Endodermal cell (in vitro differentiated cells): ENCODE measurements around the gene ZNF74. TPM values are rescaled to one million over a fixed set of nuclear protein-coding genes. Genes with fewer than 3 reads are reported as not detected.
A peak's percentile ranks its signal among the peaks of the same experiment; 100 is the strongest.
"Not testable (repeated sequence)": the region's sequence is repeated elsewhere in the genome, so short reads cannot be mapped to it uniquely, and the experiment has no call there.

ENCODE experiments used
- DNase-seq: peaks from one replicate; pipeline ENCODE4 v3.0.0-alpha.2; 2017
- H3K27ac ChIP-seq: 2 replicates; pipeline ENCODE4 v1.5.1; 2013; ENCODE audit warnings: mild to moderate bottlenecking, low read depth, low read length, moderate library complexity
- H3K27me3 ChIP-seq: 2 replicates; pipeline ENCODE4 v1.6.1; 2013; ENCODE audit warnings: mild to moderate bottlenecking, low read length, moderate library complexity; ENCODE audit not compliant: insufficient read depth, control insufficient read depth, poor library complexity, severe bottlenecking
- H3K36me3 ChIP-seq: 2 replicates; pipeline ENCODE4 v1.7.0; 2013; ENCODE audit warnings: mild to moderate bottlenecking, low read length, moderate library complexity; ENCODE audit not compliant: control insufficient read depth, insufficient read depth
- H3K4me1 ChIP-seq: one replicate; pipeline ENCODE4 v1.7.0; 2013; ENCODE audit warnings: low read length; ENCODE audit not compliant: control insufficient read depth, insufficient read depth
- H3K4me3 ChIP-seq: 2 replicates; pipeline ENCODE4 v1.5.1; 2013; ENCODE audit warnings: mild to moderate bottlenecking, low read length, moderate library complexity
- H3K9ac ChIP-seq: 2 replicates; pipeline ENCODE4 v1.6.1; 2013; ENCODE audit warnings: mild to moderate bottlenecking, low read length, moderate library complexity; ENCODE audit not compliant: poor library complexity, severe bottlenecking; ENCODE audit errors: extremely low read depth
- H3K9me3 ChIP-seq: 2 replicates; pipeline ENCODE4 v1.6.1; 2013; ENCODE audit warnings: mild to moderate bottlenecking, low read length, moderate library complexity; ENCODE audit not compliant: control insufficient read depth
- H3K27ac Mint-ChIP-seq: 2 replicates; pipeline ENCODE4 v1.8.0; 2020; ENCODE audit warnings: mixed read lengths
- H3K27me3 Mint-ChIP-seq: 2 replicates; pipeline ENCODE4 v1.8.0; 2021; ENCODE audit warnings: mild to moderate bottlenecking, mixed read lengths; ENCODE audit not compliant: insufficient read depth
- H3K36me3 Mint-ChIP-seq: 2 replicates; pipeline ENCODE4 v1.8.0; 2020; ENCODE audit warnings: low read depth, mixed read lengths
- H3K4me1 Mint-ChIP-seq: 2 replicates; pipeline ENCODE4 v1.8.0; 2020; ENCODE audit warnings: mixed read lengths
- H3K4me3 Mint-ChIP-seq: 2 replicates; pipeline ENCODE4 v1.8.0; 2020; ENCODE audit warnings: mild to moderate bottlenecking, moderate library complexity, mixed read lengths
- H3K9me3 Mint-ChIP-seq: 2 replicates; pipeline ENCODE4 v1.8.0; 2020; ENCODE audit warnings: mild to moderate bottlenecking, mixed read lengths
- WGBS, 2 experiments: methylation state at CpG; one replicate each; pipeline versions ENCODE4 v1.1.5 to v1.1.7; 2013; ENCODE audit warnings: missing lambda C conversion rate in 2 of 2, mixed read lengths in 1 of 2; ENCODE audit not compliant: insufficient coverage in 1 of 2, insufficient read length in 1 of 2; 5-methylcytosine and 5-hydroxymethylcytosine counted together
- total RNA-seq, 2 donors: library from RNA; stranded (reverse); fragmentation: NEBNext Ultra II Directional in 1 of 2; extraction: Animal tissue kit (Norgen Biotek cat#: 25700) in 1 of 2; gene quantifications; 2 replicates in 1 of 2; 3 replicates in 1 of 2; pipeline ENCODE4 v1.2.1, GENCODE V29; 2021
- TF ChIP-seq, protein P1 (sequence below): fragments of 200-600 bp; sonication (generic); conservative IDR thresholded peaks from 2 replicates; pipeline ENCODE4 v1.5.0; 2021; ENCODE audit warnings: antibody characterized with exemption, mild to moderate bottlenecking

The ZNF74 gene
- total RNA-seq, 2 donors from 2014 or later: 36.9 to 41.7 TPM

GRCh38 chr22:20449819-20450550 lies 56.0 kb downstream of the ZNF74 start:
- no peak overlapping the region for H3K9ac ChIP-seq
- peaks cover 8% of the 10 kb centered on the region for H3K36me3 ChIP-seq
- TF ChIP-seq, protein P1, sequence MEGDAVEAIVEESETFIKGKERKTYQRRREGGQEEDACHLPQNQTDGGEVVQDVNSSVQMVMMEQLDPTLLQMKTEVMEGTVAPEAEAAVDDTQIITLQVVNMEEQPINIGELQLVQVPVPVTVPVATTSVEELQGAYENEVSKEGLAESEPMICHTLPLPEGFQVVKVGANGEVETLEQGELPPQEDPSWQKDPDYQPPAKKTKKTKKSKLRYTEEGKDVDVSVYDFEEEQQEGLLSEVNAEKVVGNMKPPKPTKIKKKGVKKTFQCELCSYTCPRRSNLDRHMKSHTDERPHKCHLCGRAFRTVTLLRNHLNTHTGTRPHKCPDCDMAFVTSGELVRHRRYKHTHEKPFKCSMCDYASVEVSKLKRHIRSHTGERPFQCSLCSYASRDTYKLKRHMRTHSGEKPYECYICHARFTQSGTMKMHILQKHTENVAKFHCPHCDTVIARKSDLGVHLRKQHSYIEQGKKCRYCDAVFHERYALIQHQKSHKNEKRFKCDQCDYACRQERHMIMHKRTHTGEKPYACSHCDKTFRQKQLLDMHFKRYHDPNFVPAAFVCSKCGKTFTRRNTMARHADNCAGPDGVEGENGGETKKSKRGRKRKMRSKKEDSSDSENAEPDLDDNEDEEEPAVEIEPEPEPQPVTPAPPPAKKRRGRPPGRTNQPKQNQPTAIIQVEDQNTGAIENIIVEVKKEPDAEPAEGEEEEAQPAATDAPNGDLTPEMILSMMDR: no peak
- H3K27me3 ChIP-seq: no peaks in the 10 kb centered on the region
- Mint-ChIP-seq H3K9me3 (no peaks in the 10 kb centered on the region), H3K36me3 (peaks cover 5% of the 10 kb centered on the region), H3K27me3 (peaks cover under 1% of the 10 kb centered on the region), H3K4me3 (no peak overlapping the region), H3K4me1 (no peaks in the 10 kb centered on the region), H3K27ac (no peak overlapping the region)
- H3K4me3 ChIP-seq: no peak overlapping the region
- H3K9me3 ChIP-seq: no peaks in the 10 kb centered on the region
- H3K27ac ChIP-seq: no peak overlapping the region
- DNase-seq: peak; percentile 32
- WGBS, 2 experiments: 93 to 100% methylated on average over 6 to 19 of the region's 19 CpGs
- H3K4me1 ChIP-seq: no peaks in the 10 kb centered on the region

DNA sequence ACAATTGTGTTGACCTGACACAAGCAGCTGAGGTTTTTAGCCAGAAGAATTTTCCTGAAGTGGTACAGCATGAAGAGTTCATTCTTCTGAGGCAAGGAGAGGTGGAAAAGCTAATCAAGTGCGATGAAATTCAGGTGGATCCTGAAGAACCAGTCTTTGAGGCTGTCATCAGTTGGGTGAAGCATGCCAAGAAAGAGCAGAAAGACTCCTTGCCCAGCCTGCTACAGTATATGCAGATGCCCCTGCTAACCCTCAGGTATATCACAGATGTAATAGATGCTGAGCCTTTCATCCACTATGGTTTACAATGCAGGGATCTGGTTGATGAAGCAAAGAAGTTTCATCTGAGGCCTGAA lies 56.6 kb downstream of the ZNF74 start:
- DNase-seq: no peak
- WGBS, 2 experiments: 83 to 91% methylated on average over 1 of the region's 1 CpG

DNA sequence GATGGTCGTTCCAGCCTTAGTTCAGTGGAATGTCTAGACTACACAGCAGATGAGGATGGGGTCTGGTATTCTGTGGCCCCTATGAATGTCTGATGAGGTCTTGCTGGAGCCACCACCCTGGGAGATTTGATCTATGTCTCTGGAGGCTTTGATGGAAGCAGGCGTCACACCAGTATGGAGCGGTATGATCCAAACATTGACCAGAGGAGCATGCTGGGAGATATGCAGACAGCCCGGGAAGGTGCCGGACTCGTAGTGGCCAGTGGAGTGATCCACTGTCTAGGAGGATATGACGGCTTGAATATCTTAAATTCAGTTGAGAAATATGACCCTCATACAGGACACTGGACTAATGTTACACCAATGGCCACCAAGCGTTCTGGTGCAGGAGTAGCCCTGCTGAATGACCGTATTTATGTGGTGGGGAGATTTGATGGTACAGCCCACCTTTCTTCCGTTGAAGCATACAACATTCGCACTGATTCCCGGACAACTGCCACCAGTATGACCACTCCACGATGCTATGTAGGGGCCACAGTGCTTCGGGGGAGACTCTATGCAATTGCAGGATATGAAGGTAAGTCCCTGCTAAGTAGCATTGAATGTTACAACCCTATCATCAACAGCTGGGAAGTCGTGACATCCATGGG lies 57.3 kb downstream of the ZNF74 start:
- not testable (repeated sequence) for H3K9me3 ChIP-seq, H3K36me3 Mint-ChIP-seq, H3K9ac ChIP-seq, H3K4me3 Mint-ChIP-seq, H3K9me3 Mint-ChIP-seq, H3K27me3 ChIP-seq, H3K4me1 ChIP-seq, H3K4me3 ChIP-seq, H3K27ac ChIP-seq, H3K27ac Mint-ChIP-seq, H3K27me3 Mint-ChIP-seq, H3K4me1 Mint-ChIP-seq
- peak; percentile 17 for DNase-seq
- peaks cover 13% of the 10 kb centered on the region for H3K36me3 ChIP-seq
- 93 to 94% methylated on average over 10 to 15 of the region's 15 CpGs for WGBS, 2 experiments

More for the DNA sequence above, 56.6 kb downstream of the ZNF74 start:
- no peak overlapping the region for H3K4me3 Mint-ChIP-seq
- H3K27ac Mint-ChIP-seq: no peak overlapping the region
- H3K36me3 ChIP-seq: peaks cover 9% of the 10 kb centered on the region
- H3K9me3 ChIP-seq: no peaks in the 10 kb centered on the region
- no peaks in the 10 kb centered on the region for H3K27me3 ChIP-seq
- H3K27ac ChIP-seq: no peak overlapping the region
- H3K27me3 Mint-ChIP-seq: peaks cover 2% of the 10 kb centered on the region
- no peaks in the 10 kb centered on the region for H3K9me3 Mint-ChIP-seq
- no peaks in the 10 kb centered on the region for H3K4me1 ChIP-seq
- TF ChIP-seq, protein P1: no peak
- H3K36me3 Mint-ChIP-seq: peaks cover 9% of the 10 kb centered on the region
- no peak overlapping the region for H3K4me3 ChIP-seq
- H3K9ac ChIP-seq: no peak overlapping the region
- H3K4me1 Mint-ChIP-seq: no peaks in the 10 kb centered on the region
